Ascending aorta (tissue), 2 donors: ENCODE results near the gene ZBTB4. TPM values are rescaled to one million over a fixed set of nuclear protein-coding genes. Genes with fewer than 3 reads are reported as not detected.

ENCODE experiments used
- DNase-seq, 2 donors: peaks; one replicate each; pipeline ENCODE4 v3.0.0-alpha.2; 2019; ENCODE audit warnings: low spot score in 2 of 2
- H3K27ac ChIP-seq, 2 donors: fragments of 200-600 bp; sonication (generic); one replicate each; pipeline ENCODE4 v1.5.1; 2016 to 2017; ENCODE audit warnings: mild to moderate bottlenecking in 1 of 2
- H3K27me3 ChIP-seq: fragments of 200-600 bp; sonication (generic); one replicate; pipeline ENCODE4 v1.5.1; 2017
- H3K36me3 ChIP-seq, 2 donors: fragments of 200-600 bp; sonication (generic); one replicate each; pipeline ENCODE4 v1.5.1; 2016
- H3K4me1 ChIP-seq, 2 donors: fragments of 200-600 bp; sonication (generic); one replicate each; pipeline ENCODE4 v1.5.1; 2016 to 2017; ENCODE audit warnings: mild to moderate bottlenecking in 1 of 2
- H3K4me3 ChIP-seq, 2 donors: fragments of 200-600 bp; sonication (generic); one replicate each; pipeline ENCODE4 v1.5.1; 2016 to 2017; ENCODE audit warnings: mild to moderate bottlenecking in 1 of 2
- H3K9me3 ChIP-seq, 2 donors: fragments of 200-600 bp; sonication (generic); one replicate each; pipeline ENCODE4 v1.5.1; 2016
- CTCF ChIP-seq, 3 experiments: fragments of 200-600 bp in 2 of 3; fragments of 450-650 bp in 1 of 3; sonication (generic) in 2 of 3; IDR thresholded peaks; one replicate each; pipeline ENCODE4 v1.5.1; 2016 to 2019; ENCODE audit warnings: antibody characterized with exemption in 3 of 3, mild to moderate bottlenecking in 1 of 3, moderate library complexity in 1 of 3
- intact Hi-C: fragments of 100-400 bp; cut with DNase I; formaldehyde crosslinking; loops from one replicate; pipeline ENCODE4 v1.15.1; 2023
- total RNA-seq: library from RNA; depleted of rRNA; stranded (reverse); fragments of >200 nt; gene quantifications from one replicate; pipeline ENCODE4 v1.1.0, GENCODE V29; 2016

The ZBTB4 gene
- total RNA-seq, 1 donor from 2014 or later = 67.9 TPM

GRCh38 chr17:7425756-7426155, 53.7 kb downstream of the ZBTB4 start:
- intact Hi-C loops = no loop called here
- Histone ChIP-seq H3K9me3 (no peaks in the 10 kb centered on the region), H3K27ac (no peak overlapping the region), H3K27me3 (no peaks in the 10 kb centered on the region), H3K4me3 (no peak overlapping the region), H3K36me3 (no peaks in the 10 kb centered on the region), H3K4me1 (no peaks in the 10 kb centered on the region)
- DNase-seq = no peak
- TF ChIP-seq CTCF (IDR thresholded peaks at IDR 0.05) = no peak

- Histone ChIP-seq H3K9me3 (no peaks in the 10 kb centered on the region), H3K27me3 (no peaks in the 10 kb centered on the region), H3K4me3 (no peak within 1 kb of the TSS), H3K36me3 (no peaks in the 10 kb centered on the region), H3K27ac (no peak within 1 kb of the TSS), H3K4me1 (no peaks in the 10 kb centered on the region)
- intact Hi-C loops = no loop called here
- TF ChIP-seq CTCF (IDR thresholded peaks at IDR 0.05) = no peak
- DNase-seq = no peak
Measured at GRCh38 chr17:7425316-7425715, 54.1 kb downstream of the ZBTB4 start, which contains the start of gene SPEM2. TSS of gene SPEM2 (plus strand) at chr17:7425616. CDS start at chr17:7425689, 73 bp downstream.

- intact Hi-C loops = no loop called here
- no peak for TF ChIP-seq CTCF (IDR thresholded peaks at IDR 0.05)
- no peak for DNase-seq
- H3K27me3 ChIP-seq = no peaks in the 10 kb centered on the region
- H3K4me1 ChIP-seq = no peaks in the 10 kb centered on the region
- no peaks in the 10 kb centered on the region for H3K36me3 ChIP-seq
- H3K9me3 ChIP-seq = no peaks in the 10 kb centered on the region
- H3K4me3 ChIP-seq = no peak overlapping the region
- no peak overlapping the region for H3K27ac ChIP-seq
Measured at GRCh38 chr17:7423679-7424078, 55.8 kb downstream of the ZBTB4 start.

GRCh38 chr17:7421186-7421585, 58.2 kb downstream of the ZBTB4 start:
- intact Hi-C loops = no loop called here
- TF ChIP-seq CTCF (IDR thresholded peaks at IDR 0.05) = no peak
- Histone ChIP-seq H3K4me3 (no peak overlapping the region), H3K27me3 (no peaks in the 10 kb centered on the region), H3K4me1 (no peaks in the 10 kb centered on the region), H3K27ac (no peak overlapping the region), H3K36me3 (peaks cover 5 to 12% of the 10 kb centered on the region in 2 donors), H3K9me3 (no peaks in the 10 kb centered on the region)
- no peak for DNase-seq

- Histone ChIP-seq H3K4me1 (no peaks in the 10 kb centered on the region), H3K36me3 (peaks cover 10 to 21% of the 10 kb centered on the region in 2 donors), H3K27me3 (no peaks in the 10 kb centered on the region), H3K4me3 (no peak within 1 kb of the TSS), H3K9me3 (no peaks in the 10 kb centered on the region), H3K27ac (no peak within 1 kb of the TSS)
- intact Hi-C loops = no loop called here
- TF ChIP-seq CTCF (IDR thresholded peaks at IDR 0.05) = no peak
- DNase-seq = no peak
Measured at GRCh38 chr17:7419819-7420610, 59.4 kb downstream of the ZBTB4 start, which contains the start of gene SPEM1. TSS of gene SPEM1 (plus strand) at chr17:7420324. CDS start at chr17:7420385, 61 bp downstream.
